GM12864 (cell line): ENCODE results near the gene CDH10.

Source experiments
- DNase-seq: peaks from one replicate; pipeline ENCODE4 v3.0.0-alpha.2; 2011; ENCODE audit warnings: low read depth
- H3K4me3 ChIP-seq: 2 replicates; pipeline ENCODE4 v1.5.1; 2011; ENCODE audit warnings: mild to moderate bottlenecking, low read depth, low read length, control low read depth
- TF ChIP-seq, protein P1 (sequence below): IDR thresholded peaks from 2 replicates; pipeline ENCODE4 v1.5.1; 2011; ENCODE audit warnings: low read depth, mild to moderate bottlenecking, moderate library complexity, low read length, control low read depth, inconsistent platforms; ENCODE audit errors: missing control alignments

CDH10 gene

DNA sequence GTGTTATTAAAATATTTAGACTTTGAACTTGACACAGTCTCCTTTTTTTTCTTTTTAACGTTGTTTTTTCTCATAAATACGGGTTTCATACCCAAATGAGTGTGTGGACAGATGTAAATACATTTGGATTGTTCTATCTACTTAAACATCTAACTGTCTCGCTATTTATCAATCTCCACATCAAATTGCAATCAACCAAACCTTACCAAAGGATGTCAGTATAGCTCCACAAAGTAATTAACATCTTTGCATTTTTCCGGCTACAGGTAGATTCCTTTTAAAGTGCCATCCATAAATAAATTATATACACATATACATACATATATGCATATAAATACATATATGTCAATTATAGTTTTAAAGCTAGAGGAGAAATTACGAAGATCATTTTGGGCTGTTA, 705 bp upstream of the CDH10 start:
- no peak for DNase-seq
- TF ChIP-seq, protein P1, sequence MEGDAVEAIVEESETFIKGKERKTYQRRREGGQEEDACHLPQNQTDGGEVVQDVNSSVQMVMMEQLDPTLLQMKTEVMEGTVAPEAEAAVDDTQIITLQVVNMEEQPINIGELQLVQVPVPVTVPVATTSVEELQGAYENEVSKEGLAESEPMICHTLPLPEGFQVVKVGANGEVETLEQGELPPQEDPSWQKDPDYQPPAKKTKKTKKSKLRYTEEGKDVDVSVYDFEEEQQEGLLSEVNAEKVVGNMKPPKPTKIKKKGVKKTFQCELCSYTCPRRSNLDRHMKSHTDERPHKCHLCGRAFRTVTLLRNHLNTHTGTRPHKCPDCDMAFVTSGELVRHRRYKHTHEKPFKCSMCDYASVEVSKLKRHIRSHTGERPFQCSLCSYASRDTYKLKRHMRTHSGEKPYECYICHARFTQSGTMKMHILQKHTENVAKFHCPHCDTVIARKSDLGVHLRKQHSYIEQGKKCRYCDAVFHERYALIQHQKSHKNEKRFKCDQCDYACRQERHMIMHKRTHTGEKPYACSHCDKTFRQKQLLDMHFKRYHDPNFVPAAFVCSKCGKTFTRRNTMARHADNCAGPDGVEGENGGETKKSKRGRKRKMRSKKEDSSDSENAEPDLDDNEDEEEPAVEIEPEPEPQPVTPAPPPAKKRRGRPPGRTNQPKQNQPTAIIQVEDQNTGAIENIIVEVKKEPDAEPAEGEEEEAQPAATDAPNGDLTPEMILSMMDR, result no peak
- no peak overlapping the region for H3K4me3 ChIP-seq

DNA sequence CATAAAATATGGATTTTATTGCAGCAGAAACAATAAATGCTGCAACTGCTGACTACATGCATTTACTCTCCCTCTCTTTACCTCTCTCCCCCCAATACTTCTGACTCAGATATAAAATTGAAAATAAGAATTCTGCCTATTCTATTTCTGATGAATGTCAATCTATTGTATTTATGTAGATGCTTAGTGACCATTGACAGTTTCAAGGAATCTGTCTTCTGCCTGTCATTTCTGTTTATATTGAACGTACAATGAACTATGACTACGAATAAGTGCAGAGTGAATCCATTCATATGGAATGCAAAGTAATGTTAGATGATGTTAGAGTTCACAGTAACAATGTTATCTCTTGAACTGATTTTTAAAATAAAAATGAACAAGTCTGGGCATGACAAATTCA, 898 bp downstream of the CDH10 start:
- no peak overlapping the region for H3K4me3 ChIP-seq
- TF ChIP-seq, protein P1, result no peak
- no peak for DNase-seq

DNA sequence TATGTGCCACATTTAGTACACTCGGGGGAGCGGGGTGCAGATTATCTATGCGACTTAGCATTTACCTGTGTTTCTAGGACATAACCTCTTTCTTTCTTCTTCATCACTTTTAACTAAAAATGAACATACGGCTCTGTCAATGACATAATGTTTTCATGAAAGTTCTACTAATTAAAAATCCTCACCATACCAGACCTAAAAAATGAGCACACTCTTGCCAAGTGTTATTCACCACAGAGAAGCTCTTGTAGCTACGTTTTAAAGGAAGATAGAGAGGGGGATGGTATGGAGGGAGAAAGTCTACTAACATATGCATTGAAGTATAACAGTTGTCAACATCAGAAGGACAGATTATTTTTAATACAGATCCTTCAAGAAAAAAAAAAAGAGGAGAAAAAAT, 1.6 kb downstream of the CDH10 start:
- no peak for DNase-seq
- TF ChIP-seq, protein P1, result no peak
- H3K4me3 ChIP-seq, result no peak overlapping the region

DNA sequence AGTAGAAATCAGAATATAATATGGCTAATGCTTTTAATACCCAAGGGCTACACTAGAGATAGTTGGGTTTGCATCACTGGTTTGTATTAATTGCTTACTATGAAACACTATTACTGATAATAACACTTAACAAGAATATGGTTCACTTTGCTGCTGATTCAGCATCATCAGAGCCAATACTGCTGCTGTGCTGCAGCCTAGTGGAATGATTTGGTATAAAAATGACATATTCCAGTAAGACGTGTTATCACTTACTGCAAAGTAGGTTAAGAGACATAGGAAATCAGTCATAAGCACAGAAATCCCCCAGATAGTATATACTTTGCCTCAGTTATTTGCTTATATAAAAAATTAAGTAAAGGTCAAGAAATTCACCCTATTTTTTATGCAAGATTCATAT, 2.8 kb downstream of the CDH10 start:
- DNase-seq, result no peak
- H3K4me3 ChIP-seq, result no peak overlapping the region
- TF ChIP-seq, protein P1, result no peak

GRCh38 chr5:24635209-24635608, 9.6 kb downstream of the CDH10 start:
- no peak overlapping the region for H3K4me3 ChIP-seq
- TF ChIP-seq, protein P1, result no peak
- DNase-seq, result no peak

- no peak for DNase-seq
- TF ChIP-seq, protein P1, result peak; percentile 42
- no peak overlapping the region for H3K4me3 ChIP-seq
Measured at GRCh38 chr5:24633715-24634325, 11.0 kb downstream of the CDH10 start.

- no peak for DNase-seq
- TF ChIP-seq, protein P1, result no peak
- no peak overlapping the region for H3K4me3 ChIP-seq
Measured at GRCh38 chr5:24632353-24632752, 12.4 kb downstream of the CDH10 start.
